K562 treated with DMSO at 1 percent for 12 hours (cell line): ENCODE data around the gene RUVBL2. TPM values are rescaled to one million over a fixed set of nuclear protein-coding genes. Genes with fewer than 3 reads are reported as not detected.

Source experiments
- total RNA-seq: library from RNA; unstranded; fragments of 300-600 nt; gene quantifications from 2 replicates; pipeline ENCODE4 v1.2.3, GENCODE V29; 2022; ENCODE audit not compliant: insufficient read depth

RUVBL2 gene
- 160 and 193 TPM in 2 replicates for total RNA-seq

GRCh38 chr19:48993175-48994034, at the start of gene RUVBL2, which contains the start of gene GYS1:
Gene RUVBL2, plus strand, starts transcription at chr19:48993887. Its CDS starts 25 bp downstream, at chr19:48993912.
Gene GYS1, minus strand, starts transcription at chr19:48993309. Its CDS starts 197 bp downstream, at chr19:48993112.

GRCh38 chr19:48954595-48955307, 38.9 kb upstream of the RUVBL2 start, which contains the start of gene BAX:
Gene BAX, plus strand, starts transcription at chr19:48954875. Its CDS starts 54 bp downstream, at chr19:48954929.

GRCh38 chr19:48965040-48965805, 28.5 kb upstream of the RUVBL2 start, which contains the start of gene FTL:
Gene FTL, plus strand, starts transcription at chr19:48965309. Its CDS starts 199 bp downstream, at chr19:48965508.

DNA sequence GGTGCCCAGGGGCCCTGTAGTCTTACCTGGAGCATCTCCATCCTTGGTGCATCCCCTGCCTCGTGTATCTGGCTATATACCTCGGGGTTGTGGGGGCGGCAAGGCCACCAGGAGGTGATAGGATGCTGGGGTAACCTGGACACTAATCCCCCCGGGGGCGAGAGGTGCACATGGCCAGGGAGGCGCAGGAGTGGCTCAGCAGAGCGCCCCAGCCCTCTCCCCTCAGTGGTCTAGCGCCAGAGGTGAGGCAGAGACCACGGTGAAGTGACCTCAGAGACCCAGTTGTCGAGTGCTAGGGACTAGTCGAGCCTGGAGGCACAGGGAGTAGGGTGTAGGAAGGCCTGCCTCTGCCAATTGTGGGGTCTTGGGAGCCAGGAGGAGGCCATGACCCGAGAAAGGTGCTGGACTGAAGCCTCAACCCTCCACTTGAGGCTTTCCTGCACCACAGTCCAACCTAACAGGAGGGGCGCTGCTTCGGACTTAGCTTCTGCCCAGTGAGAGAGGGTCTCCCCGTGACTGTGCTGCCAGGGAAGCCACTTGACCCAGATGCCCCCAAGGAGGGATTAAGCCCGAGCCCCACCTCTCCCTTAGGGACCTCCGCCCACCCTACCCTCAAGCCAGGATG, 23.5 kb downstream of the RUVBL2 start, which contains the start of gene LHB:
LHB (minus strand) TSS at position 51 of the 625 bp plus-strand sequence; CDS start at position 41, 10 bp downstream.

DNA sequence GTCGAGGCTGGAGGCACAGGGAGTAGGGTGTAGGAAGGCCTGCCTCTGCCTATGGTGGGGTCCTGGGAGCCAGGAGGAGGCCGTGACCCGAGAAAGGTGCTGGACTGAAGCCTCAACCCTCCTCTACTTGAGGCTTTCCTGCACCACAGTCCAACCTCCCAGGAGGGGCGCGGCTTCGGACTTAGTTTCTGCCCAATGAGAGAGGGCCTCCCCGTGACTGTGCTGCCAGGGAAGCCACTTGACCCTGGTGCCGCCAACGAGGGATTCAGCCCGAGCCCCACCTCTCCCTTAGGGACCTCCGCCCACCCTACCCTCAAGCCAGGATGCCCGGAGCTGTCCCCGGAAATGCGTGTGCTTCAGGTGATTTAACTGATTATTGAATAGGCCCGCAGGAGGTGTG, 30.5 kb downstream of the RUVBL2 start, which contains the start of gene CGB3:
CGB3 (minus strand) TSS at position 101 of the 400 bp plus-strand sequence. CDS start 362 bp downstream, outside the sequence.

GRCh38 chr19:49031642-49032301, 38.1 kb downstream of the RUVBL2 start, which contains the start of gene CGB2:
Gene CGB2, plus strand, starts transcription at chr19:49031890. Its CDS starts 206 bp downstream, at chr19:49032096.

DNA sequence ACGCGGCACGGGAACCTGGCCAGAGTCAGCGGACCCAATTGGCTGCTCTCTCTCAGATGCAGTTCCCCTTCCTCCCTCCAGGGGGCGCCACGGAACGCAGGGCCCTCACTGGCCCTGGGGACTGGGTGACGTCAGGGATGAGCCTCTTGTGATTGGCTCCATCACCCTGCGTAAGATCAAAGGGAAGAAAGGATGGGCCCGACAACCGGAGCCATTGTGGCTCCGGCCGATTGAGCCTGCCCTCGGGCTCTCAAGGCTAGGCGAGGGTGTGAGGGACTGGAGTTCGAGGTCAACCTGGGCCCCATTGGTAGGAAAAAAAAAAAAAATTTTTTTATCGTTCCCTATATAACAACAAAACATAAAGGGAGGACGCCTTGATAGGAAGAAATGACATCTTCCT, 43.1 kb downstream of the RUVBL2 start, which contains the start of gene CGB1:
CGB1 (minus strand) TSS at position 81 of the 400 bp plus-strand sequence. CDS start 184 bp downstream, outside the sequence.

DNA sequence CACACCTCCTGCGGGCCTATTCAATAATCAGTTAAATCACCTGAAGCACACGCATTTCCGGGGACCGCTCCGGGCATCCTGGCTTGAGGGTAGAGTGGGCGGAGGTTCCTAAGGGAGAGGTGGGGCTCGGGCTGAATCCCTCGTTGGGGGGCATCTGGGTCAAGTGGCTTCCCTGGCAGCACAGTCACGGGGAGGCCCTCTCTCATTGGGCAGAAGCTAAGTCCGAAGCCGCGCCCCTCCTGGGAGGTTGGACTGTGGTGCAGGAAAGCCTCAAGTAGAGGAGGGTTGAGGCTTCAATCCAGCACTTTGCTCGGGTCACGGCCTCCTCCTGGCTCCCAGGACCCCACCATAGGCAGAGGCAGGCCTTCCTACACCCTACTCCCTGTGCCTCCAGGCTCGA, 49.9 kb downstream of the RUVBL2 start, which contains the start of gene CGB5:
CGB5 (plus strand) TSS at position 301 of the 400 bp plus-strand sequence. CDS start 362 bp downstream, outside the sequence.

GRCh38 chr19:49049011-49049410, 55.3 kb downstream of the RUVBL2 start, which contains the start of gene CGB8:
Gene CGB8, minus strand, starts transcription at chr19:49049111. Its CDS starts 372 bp downstream, at chr19:49048739.

DNA sequence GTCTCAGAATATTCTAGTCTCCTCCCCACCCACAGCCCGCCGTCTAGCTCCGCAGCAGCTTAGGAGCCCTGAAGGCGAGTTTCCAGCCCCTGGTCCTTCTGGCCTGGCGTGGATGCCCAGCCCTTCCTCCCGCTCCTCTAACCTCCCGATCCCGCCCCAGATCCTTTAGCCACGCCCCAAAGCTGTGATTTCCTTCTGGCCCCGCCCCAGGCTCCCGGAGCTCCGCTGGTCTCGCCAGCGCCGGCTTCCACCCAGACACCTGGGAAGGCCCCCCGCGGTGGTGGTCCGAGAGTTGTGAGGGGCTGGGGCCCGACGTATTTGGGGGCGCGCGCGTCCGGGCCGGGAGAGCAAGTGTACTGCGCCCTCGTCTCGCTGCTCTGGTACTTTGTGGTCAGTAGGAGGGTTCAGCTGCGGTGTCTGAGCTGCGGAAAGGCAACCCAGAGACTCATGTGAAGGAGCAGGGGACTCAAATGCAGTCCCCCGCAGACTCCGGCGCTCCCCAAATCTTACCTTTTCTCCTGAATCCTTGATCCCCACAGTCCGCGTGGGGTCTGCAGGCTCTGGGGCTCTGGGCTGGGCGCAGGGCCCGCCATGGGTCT, 64.0 kb downstream of the RUVBL2 start, which contains the start of gene CGB7:
CGB7 (minus strand) TSS at position 114 of the 599 bp plus-strand sequence. CDS start 2,374 bp downstream, outside the sequence.

DNA sequence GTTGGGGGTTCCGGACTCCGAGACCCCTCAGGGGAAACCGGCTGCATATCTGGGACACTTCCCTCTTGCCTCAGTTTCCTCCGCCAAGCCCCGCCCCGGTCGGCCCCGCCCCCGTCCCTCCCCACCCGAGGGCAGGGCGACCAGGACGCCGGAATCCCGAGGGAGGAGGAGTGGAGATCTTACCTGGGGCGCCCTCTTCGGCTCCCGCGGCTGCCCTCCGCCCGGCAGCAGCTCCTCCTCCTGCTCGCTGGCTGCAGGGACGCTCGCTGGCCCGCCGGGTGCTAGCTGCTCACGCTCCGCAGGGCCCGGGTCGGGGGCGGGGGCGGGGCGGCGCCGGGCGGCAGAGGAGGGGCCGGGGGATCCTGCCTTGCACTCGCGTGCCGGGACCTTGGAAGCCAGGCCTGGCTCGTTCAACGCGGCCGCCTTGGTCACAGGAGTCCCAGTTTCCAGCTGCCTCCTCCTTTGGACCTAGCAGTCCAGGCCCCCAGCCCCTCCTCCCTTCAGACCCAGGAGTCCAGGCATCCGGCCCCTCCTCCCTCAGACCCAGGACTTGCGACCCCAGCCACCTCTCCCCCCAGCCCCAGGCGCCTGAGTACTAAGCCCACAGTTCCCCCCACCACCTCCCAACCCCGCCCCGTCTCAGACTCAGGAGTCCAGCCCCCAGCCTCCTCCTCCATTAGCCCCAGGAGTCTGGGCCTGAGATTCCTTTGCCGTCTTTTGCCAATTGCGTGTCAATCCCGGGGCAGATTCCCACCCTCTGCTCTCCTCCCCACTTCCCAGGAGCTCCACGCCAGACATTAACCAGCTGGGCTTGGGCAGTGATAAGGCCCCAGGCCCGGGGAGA, 71.3 kb downstream of the RUVBL2 start, which contains the start of gene NTF4:
NTF4 (minus strand) TSS at position 51 of the 844 bp plus-strand sequence. CDS start 2,821 bp downstream, outside the sequence.

Other genes starting within 250 kb of the RUVBL2 start
- 0.42 and 0.94 TPM in 2 replicates for gene IZUMO1, start 247.0 kb upstream of the RUVBL2 start, total RNA-seq
- gene FUT1, start 241.2 kb upstream of the RUVBL2 start, total RNA-seq: 3.7 and 11.7 TPM in 2 replicates
- not detected in 2 replicates for gene FGF21, start 238.4 kb upstream of the RUVBL2 start, total RNA-seq
- 67.2 and 83.7 TPM in 2 replicates for gene BCAT2, start 182.9 kb upstream of the RUVBL2 start, total RNA-seq
- 0.88 and 0.99 TPM in 2 replicates for gene HSD17B14, start 157.4 kb upstream of the RUVBL2 start, total RNA-seq
- gene PLEKHA4, start 125.3 kb upstream of the RUVBL2 start, total RNA-seq: 29.6 and 35.9 TPM in 2 replicates
- 73.5 and 96.0 TPM in 2 replicates for gene PPP1R15A, start 121.5 kb upstream of the RUVBL2 start, total RNA-seq
- gene TULP2, start 95.1 kb upstream of the RUVBL2 start, total RNA-seq: 0.88 and 1.4 TPM in 2 replicates
- 224 and 349 TPM in 2 replicates for gene NUCB1, start 93.6 kb upstream of the RUVBL2 start, total RNA-seq
- gene DHDH, start 60.2 kb upstream of the RUVBL2 start, total RNA-seq: 2.6 and 3.0 TPM in 2 replicates
- 81.3 and 96.0 TPM in 2 replicates for gene BAX, start 39.0 kb upstream of the RUVBL2 start, total RNA-seq
- gene FTL, start 28.6 kb upstream of the RUVBL2 start, total RNA-seq: 6,477 and 6,803 TPM in 2 replicates
- gene GYS1, start 578 bp upstream of the RUVBL2 start, total RNA-seq: 12.2 and 21.6 TPM in 2 replicates
- gene LHB, start 23.2 kb downstream of the RUVBL2 start, total RNA-seq: not detected in 2 replicates
- gene CGB3, start 30.4 kb downstream of the RUVBL2 start, total RNA-seq: not detected in 2 replicates
- not detected in 2 replicates for gene CGB2, start 38.0 kb downstream of the RUVBL2 start, total RNA-seq
- not detected in 2 replicates for gene CGB1, start 43.0 kb downstream of the RUVBL2 start, total RNA-seq
- gene CGB5, start 50.0 kb downstream of the RUVBL2 start, total RNA-seq: not detected in 2 replicates
- gene CGB8, start 55.2 kb downstream of the RUVBL2 start, total RNA-seq: not detected in 2 replicates
- gene CGB7, start 63.9 kb downstream of the RUVBL2 start, total RNA-seq: not detected in 2 replicates
- gene NTF4, start 70.9 kb downstream of the RUVBL2 start, total RNA-seq: not detected in 2 replicates
- 0.21 TPM in 1 of 2 replicates, not detected in the other for gene KCNA7, start 78.8 kb downstream of the RUVBL2 start, total RNA-seq
- 156 and 215 TPM in 2 replicates for gene SNRNP70, start 91.6 kb downstream of the RUVBL2 start, total RNA-seq
- 15.3 and 16.5 TPM in 2 replicates for gene LIN7B, start 120.5 kb downstream of the RUVBL2 start, total RNA-seq
- 1.5 and 4.2 TPM in 2 replicates for gene C19orf73, start 125.3 kb downstream of the RUVBL2 start, total RNA-seq
- gene PPFIA3, start 125.7 kb downstream of the RUVBL2 start, total RNA-seq: 13.6 and 16.2 TPM in 2 replicates
- 5.4 and 7.7 TPM in 2 replicates for gene HRC, start 161.5 kb downstream of the RUVBL2 start, total RNA-seq
- gene TRPM4, start 163.9 kb downstream of the RUVBL2 start, total RNA-seq: 14.6 and 21.4 TPM in 2 replicates